ENCODE data around the gene TBC1D5.

- TF ChIP-seq E2F4 (CRISPR knock-in tag; IDR thresholded peaks at IDR 0.05; ENCODE audit: borderline replicate concordance, low read depth) (no peak), CTCF (IDR thresholded peaks at IDR 0.05) (no peak), SOX15 (CRISPR knock-in tag; IDR thresholded peaks at IDR 0.05) (no peak), FOXP4 (CRISPR knock-in tag; IDR thresholded peaks at IDR 0.05) (no peak), SP1 (CRISPR knock-in tag; conservative IDR thresholded peaks at IDR 0.05) (no peak), PRDM15 (CRISPR knock-in tag; IDR thresholded peaks at IDR 0.05) (no peak), JUN (CRISPR knock-in tag; IDR thresholded peaks at IDR 0.05) (no peak), IRF1 (CRISPR knock-in tag; IDR thresholded peaks at IDR 0.05) (no peak)
Observed at GRCh38 chr3:17551333-17551732, 191.1 kb downstream of the TBC1D5 start.

Measured in WTC11 (cell line).